HUES48 (cell line): Measurements from ENCODE around the gene MROH8.

Experiments used
- H3K27ac ChIP-seq: one replicate; pipeline ENCODE4 v1.7.0; 2013; ENCODE audit warnings: low read depth, low read length, inconsistent platforms
- H3K27me3 ChIP-seq: 2 replicates; pipeline ENCODE4 v1.6.1; 2013; ENCODE audit warnings: mild to moderate bottlenecking, low read length; ENCODE audit not compliant: control insufficient read depth, insufficient read depth
- H3K36me3 ChIP-seq: 2 replicates; pipeline ENCODE4 v1.6.1; 2013; ENCODE audit warnings: low read length; ENCODE audit not compliant: control insufficient read depth, insufficient read depth
- H3K4me1 ChIP-seq: 2 replicates; pipeline ENCODE4 v1.6.1; 2013; ENCODE audit warnings: mild to moderate bottlenecking, low read length; ENCODE audit not compliant: control insufficient read depth, insufficient read depth
- H3K4me3 ChIP-seq: 2 replicates; pipeline ENCODE4 v1.5.1; 2013; ENCODE audit warnings: mild to moderate bottlenecking, low read depth, low read length
- H3K9ac ChIP-seq: 2 replicates; pipeline ENCODE4 v1.6.1; 2013; ENCODE audit warnings: mild to moderate bottlenecking, low read depth, low read length, moderate library complexity
- H3K9me3 ChIP-seq: 2 replicates; pipeline ENCODE4 v1.6.1; 2013; ENCODE audit warnings: low read length; ENCODE audit not compliant: control insufficient read depth, insufficient read depth

The MROH8 gene

DNA sequence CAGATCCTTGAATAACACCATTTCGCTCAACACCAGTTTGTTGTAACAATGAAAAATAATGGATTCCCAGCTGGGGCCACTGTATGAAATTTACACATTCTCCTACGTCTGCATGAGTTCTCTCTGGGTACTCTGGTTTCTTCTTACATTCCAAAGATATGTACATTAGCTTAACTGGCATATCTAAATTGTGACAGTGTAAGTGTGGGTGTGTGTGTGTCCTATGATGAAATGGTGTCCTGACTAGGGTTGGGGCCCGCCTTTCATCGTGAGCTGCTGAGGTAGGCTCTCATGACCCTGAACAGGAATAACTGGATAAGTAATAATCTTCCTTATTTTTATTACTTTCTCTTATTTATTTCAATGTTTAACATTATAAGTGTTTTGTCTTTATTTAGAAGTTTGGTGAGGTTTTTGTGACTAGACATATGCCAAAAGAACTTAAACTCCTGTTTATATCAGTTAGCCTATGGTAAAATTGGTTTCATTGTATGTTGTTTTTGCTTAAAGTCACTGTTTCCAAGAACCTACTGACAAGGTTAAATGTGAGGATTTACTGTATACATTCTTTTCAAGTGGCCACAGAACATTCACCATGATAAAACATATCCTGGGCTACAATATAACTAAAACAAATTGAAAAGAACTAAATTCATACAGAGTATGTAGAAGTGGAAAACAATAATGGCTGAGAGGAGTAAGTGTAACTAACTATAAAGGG lies 126.0 kb downstream of the MROH8 start:
- Histone ChIP-seq H3K4me1 (no peaks in the 10 kb centered on the region), H3K9me3 (no peaks in the 10 kb centered on the region), H3K9ac (no peak overlapping the region), H3K4me3 (no peak overlapping the region), H3K27ac (no peak overlapping the region), H3K36me3 (peaks cover 56% of the 10 kb centered on the region), H3K27me3 (no peaks in the 10 kb centered on the region)
